CD4-positive, alpha-beta memory T cell (primary cell): ENCODE results near the gene HDAC9. TPM values are rescaled to one million over a fixed set of nuclear protein-coding genes. Genes with fewer than 3 reads are reported as not detected.
A peak's percentile ranks its signal among the peaks of the same experiment; 100 is the strongest.

Experiments used
- CTCF ChIA-PET: fragments of 350-600 bp; sonication (Branson Sonifier 250); formaldehyde crosslinking; loops from one replicate; lab custom pipeline; 2021; ENCODE audit warnings: inconsistent platforms; ENCODE audit not compliant: partially characterized antibody; lab: Charles Lee
- POLR2A ChIA-PET: fragments of 350-600 bp; sonication (Branson Sonifier 250); formaldehyde crosslinking; loops from one replicate; lab custom pipeline; 2021; ENCODE audit not compliant: partially characterized antibody; lab: Charles Lee
- DNase-seq, 5 donors: peaks; one replicate each; pipeline versions ENCODE4 v3.0.0 to v3.0.0-alpha.2; 2020 to 2022; ENCODE audit warnings: mixed read lengths in 1 of 5
- H3K27ac ChIP-seq: one replicate; pipeline ENCODE4 v1.7.0; 2013; ENCODE audit warnings: low read depth, low read length
- H3K27me3 ChIP-seq: 2 replicates; pipeline ENCODE4 v1.7.0; 2013; ENCODE audit warnings: mild to moderate bottlenecking, low read length, moderate library complexity; ENCODE audit not compliant: insufficient read depth
- H3K36me3 ChIP-seq: 2 replicates; pipeline ENCODE4 v1.7.0; 2013; ENCODE audit warnings: mild to moderate bottlenecking, low read length, moderate library complexity; ENCODE audit not compliant: insufficient read depth
- H3K4me1 ChIP-seq: 2 replicates; pipeline ENCODE4 v1.7.0; 2013; ENCODE audit warnings: mild to moderate bottlenecking, low read length, moderate library complexity; ENCODE audit not compliant: insufficient read depth
- H3K4me3 ChIP-seq, 2 donors: one replicate each; pipeline ENCODE4 v1.7.0; 2013; ENCODE audit warnings: low read length in 2 of 2, mild to moderate bottlenecking in 1 of 2
- H3K9me3 ChIP-seq, 2 donors: one replicate each; pipeline ENCODE4 v1.7.0; 2013; ENCODE audit warnings: low read length in 2 of 2, control low read depth in 1 of 2; ENCODE audit not compliant: control insufficient read depth in 1 of 2
- H3K27ac Mint-ChIP-seq, 7 donors: one replicate each; pipeline ENCODE4 v1.8.0; 2020 to 2021; ENCODE audit warnings: mixed read lengths in 7 of 7, mild to moderate bottlenecking in 6 of 7, inconsistent platforms in 3 of 7, moderate library complexity in 3 of 7
- H3K27me3 Mint-ChIP-seq, 2 donors: one replicate each; pipeline ENCODE4 v1.8.0; 2020 to 2021; ENCODE audit warnings: mixed read lengths in 2 of 2
- H3K36me3 Mint-ChIP-seq, 2 donors: one replicate each; pipeline ENCODE4 v1.8.0; 2020 to 2021; ENCODE audit warnings: mixed read lengths in 2 of 2, inconsistent platforms in 1 of 2, mild to moderate bottlenecking in 1 of 2
- H3K4me1 Mint-ChIP-seq, 4 donors: one replicate each; pipeline ENCODE4 v1.8.0; 2020 to 2021; ENCODE audit warnings: mixed read lengths in 4 of 4, mild to moderate bottlenecking in 1 of 4
- H3K4me3 Mint-ChIP-seq, 8 donors: one replicate each; pipeline ENCODE4 v1.8.0; 2020 to 2021; ENCODE audit warnings: mixed read lengths in 8 of 8, mild to moderate bottlenecking in 7 of 8, moderate library complexity in 6 of 8, inconsistent platforms in 3 of 8
- H3K9me3 Mint-ChIP-seq, 8 donors: one replicate each; pipeline ENCODE4 v1.8.0; 2020 to 2021; ENCODE audit warnings: mixed read lengths in 8 of 8, mild to moderate bottlenecking in 5 of 8, inconsistent platforms in 3 of 8, moderate library complexity in 1 of 8
- intact Hi-C: fragments of 100-400 bp; cut with micrococcal nuclease; formaldehyde crosslinking; loops from one replicate; pipeline ENCODE4 v1.15.1; 2023
- polyA plus RNA-seq, 2 donors: library from polyadenylated mRNA; unstranded; fragments of 300-500 nt; fragmentation: Illumina TruSeq; gene quantifications; one replicate each; pipeline ENCODE4 v1.2.3, GENCODE V29; 2021
- total RNA-seq, 2 experiments: library from RNA; stranded (reverse); gene quantifications; one replicate each; pipeline ENCODE4 v1.2.3, GENCODE V29; 2021

The HDAC9 gene
- total and polyA plus RNA-seq, 4 experiments from 2014 or later, result 0.36 to 0.73 (median 0.39) TPM; not detected in 1

GRCh38 chr7:18772567-18772965 is 277.0 kb downstream of the HDAC9 start:
- H3K36me3 Mint-ChIP-seq, result no peaks in the 10 kb centered on the region
- no peaks in the 10 kb centered on the region for H3K27me3 Mint-ChIP-seq
- Histone ChIP-seq H3K4me1 (no peaks in the 10 kb centered on the region), H3K27me3 (no peaks in the 10 kb centered on the region), H3K9me3 (peaks cover 0 to 5% of the 10 kb centered on the region in 2 donors), H3K36me3 (no peaks in the 10 kb centered on the region), H3K27ac (no peak overlapping the region), H3K4me3 (no peak overlapping the region)
- H3K4me1 Mint-ChIP-seq, result no peaks in the 10 kb centered on the region
- no peak overlapping the region for H3K4me3 Mint-ChIP-seq
- CTCF ChIA-PET, result no interaction called here
- POLR2A ChIA-PET, result no interaction called here
- DNase-seq, result no peak
- intact Hi-C loops, result no loop called here
- H3K27ac Mint-ChIP-seq, result no peak overlapping the region
- H3K9me3 Mint-ChIP-seq, result peaks cover 0 to 8% (median 2%) of the 10 kb centered on the region in 8 donors

- peaks cover 0 to 3% (median under 1%) of the 10 kb centered on the region in 8 donors for H3K9me3 Mint-ChIP-seq
- no peak for DNase-seq
- no peak overlapping the region for H3K4me3 ChIP-seq
- H3K27ac ChIP-seq, result no peak overlapping the region
- H3K4me1 Mint-ChIP-seq, result no peaks in the 10 kb centered on the region
- no peaks in the 10 kb centered on the region for H3K9me3 ChIP-seq
- no peak overlapping the region for H3K4me3 Mint-ChIP-seq
- no peaks in the 10 kb centered on the region for H3K36me3 Mint-ChIP-seq
- no peak overlapping the region for H3K27ac Mint-ChIP-seq
- POLR2A ChIA-PET, result no interaction called here
- no peaks in the 10 kb centered on the region for H3K36me3 ChIP-seq
- intact Hi-C loops, result no loop called here
- CTCF ChIA-PET, result no interaction called here
- no peaks in the 10 kb centered on the region for H3K27me3 Mint-ChIP-seq
- H3K4me1 ChIP-seq, result no peaks in the 10 kb centered on the region
- no peaks in the 10 kb centered on the region for H3K27me3 ChIP-seq
Observed at GRCh38 chr7:18777314-18777713, 281.8 kb downstream of the HDAC9 start.

- no peaks in the 10 kb centered on the region for H3K27me3 ChIP-seq
- no peaks in the 10 kb centered on the region for H3K4me1 ChIP-seq
- no peaks in the 10 kb centered on the region for H3K9me3 ChIP-seq
- no peak overlapping the region for H3K4me3 ChIP-seq
- H3K27ac ChIP-seq, result no peak overlapping the region
- H3K4me3 Mint-ChIP-seq, result no peak overlapping the region
- no peak for DNase-seq
- POLR2A ChIA-PET, result no interaction called here
- H3K27me3 Mint-ChIP-seq, result no peaks in the 10 kb centered on the region
- H3K27ac Mint-ChIP-seq, result no peak overlapping the region
- CTCF ChIA-PET, result no interaction called here
- peaks cover 0 to 3% (median 0%) of the 10 kb centered on the region in 8 donors for H3K9me3 Mint-ChIP-seq
- H3K36me3 ChIP-seq, result no peaks in the 10 kb centered on the region
- no peaks in the 10 kb centered on the region for H3K36me3 Mint-ChIP-seq
- intact Hi-C loops, result no loop called here
- no peaks in the 10 kb centered on the region for H3K4me1 Mint-ChIP-seq
Observed at GRCh38 chr7:18778594-18778993, 283.0 kb downstream of the HDAC9 start.

GRCh38 chr7:18780266-18780665 is 284.7 kb downstream of the HDAC9 start:
- POLR2A ChIA-PET, result no interaction called here
- intact Hi-C loops, result no loop called here
- H3K27me3 Mint-ChIP-seq, result no peaks in the 10 kb centered on the region
- Histone ChIP-seq H3K4me1 (no peaks in the 10 kb centered on the region), H3K27ac (no peak overlapping the region), H3K4me3 (no peak overlapping the region), H3K9me3 (no peaks in the 10 kb centered on the region), H3K27me3 (no peaks in the 10 kb centered on the region), H3K36me3 (no peaks in the 10 kb centered on the region)
- DNase-seq, result no peak
- CTCF ChIA-PET, result no interaction called here
- no peak overlapping the region for H3K27ac Mint-ChIP-seq
- no peaks in the 10 kb centered on the region for H3K36me3 Mint-ChIP-seq
- peaks cover 0 to 3% (median 0%) of the 10 kb centered on the region in 8 donors for H3K9me3 Mint-ChIP-seq
- no peak overlapping the region for H3K4me3 Mint-ChIP-seq
- H3K4me1 Mint-ChIP-seq, result no peaks in the 10 kb centered on the region

GRCh38 chr7:18780938-18781337 is 285.4 kb downstream of the HDAC9 start:
- no peak overlapping the region for H3K4me3 Mint-ChIP-seq
- H3K27ac ChIP-seq, result no peak overlapping the region
- no peaks in the 10 kb centered on the region for H3K36me3 Mint-ChIP-seq
- H3K27me3 ChIP-seq, result no peaks in the 10 kb centered on the region
- no peak overlapping the region for H3K4me3 ChIP-seq
- no peak for DNase-seq
- no peaks in the 10 kb centered on the region for H3K9me3 ChIP-seq
- ChIA-PET POLR2A (no interaction called here), CTCF (no interaction called here)
- no peaks in the 10 kb centered on the region for H3K4me1 Mint-ChIP-seq
- no peak overlapping the region for H3K27ac Mint-ChIP-seq
- no peaks in the 10 kb centered on the region for H3K4me1 ChIP-seq
- no peaks in the 10 kb centered on the region for H3K36me3 ChIP-seq
- peaks cover 0 to 2% (median 0%) of the 10 kb centered on the region in 8 donors for H3K9me3 Mint-ChIP-seq
- intact Hi-C loops, result no loop called here
- no peaks in the 10 kb centered on the region for H3K27me3 Mint-ChIP-seq

- CTCF ChIA-PET, result no interaction called here
- no peak for DNase-seq
- intact Hi-C loops, result no loop called here
Observed at GRCh38 chr7:18786196-18786727, 290.7 kb downstream of the HDAC9 start.

GRCh38 chr7:18786796-18787195 is 291.2 kb downstream of the HDAC9 start:
- H3K27me3 ChIP-seq, result no peaks in the 10 kb centered on the region
- ChIA-PET POLR2A (no interaction called here), CTCF (no interaction called here)
- Mint-ChIP-seq H3K27me3 (no peaks in the 10 kb centered on the region), H3K27ac (no peak overlapping the region), H3K4me3 (no peak overlapping the region), H3K36me3 (no peaks in the 10 kb centered on the region), H3K4me1 (no peaks in the 10 kb centered on the region), H3K9me3 (peaks cover 0 to 18% (median 10%) of the 10 kb centered on the region in 8 donors)
- H3K27ac ChIP-seq, result no peak overlapping the region
- DNase-seq, result no peak
- H3K9me3 ChIP-seq, result no peaks in the 10 kb centered on the region
- intact Hi-C loops, result no loop called here
- H3K4me3 ChIP-seq, result no peak overlapping the region
- no peaks in the 10 kb centered on the region for H3K4me1 ChIP-seq
- no peaks in the 10 kb centered on the region for H3K36me3 ChIP-seq

More at GRCh38 chr7:18786196-18786727, 290.7 kb downstream of the HDAC9 start:
- no peaks in the 10 kb centered on the region for H3K4me1 ChIP-seq
- H3K9me3 ChIP-seq, result no peaks in the 10 kb centered on the region
- H3K27me3 ChIP-seq, result no peaks in the 10 kb centered on the region
- Mint-ChIP-seq H3K27me3 (no peaks in the 10 kb centered on the region), H3K9me3 (peaks cover 0 to 18% (median 10%) of the 10 kb centered on the region in 8 donors), H3K27ac (no peak overlapping the region), H3K36me3 (no peaks in the 10 kb centered on the region), H3K4me3 (peak overlapping the region in 1 of 8 donors; percentile 71), H3K4me1 (no peaks in the 10 kb centered on the region)
- H3K27ac ChIP-seq, result no peak overlapping the region
- H3K4me3 ChIP-seq, result no peak overlapping the region
- POLR2A ChIA-PET, result no interaction called here
- no peaks in the 10 kb centered on the region for H3K36me3 ChIP-seq
